ENCODE measurements around the gene ARMH1. TPM values are rescaled to one million over a fixed set of nuclear protein-coding genes. Genes with fewer than 3 reads are reported as not detected.

The ARMH1 gene
- polyA plus RNA-seq, 12 donors, result 0.80 to 4.7 (median 1.4) TPM; not detected in 2

Other genes with a start within 250 kb of the ARMH1 start
- gene TMEM53, start 233 bp upstream of the ARMH1 start, polyA plus RNA-seq (ENCODE audit: insufficient read length in 12 of 12), result 1 to 10 TPM in 10 of 12 donors, not detected in 2; 4.5 to 7.7 (median 5.4) TPM
- not detected for gene RNU5D-1, start 56.5 kb downstream of the ARMH1 start, polyA plus RNA-seq (ENCODE audit: insufficient read length in 12 of 12)
- 10 to 100 TPM in 8 of 12 donors, 1 to 10 TPM in 3, not detected in 1; 6.9 to 20.1 (median 11.8) TPM for gene KIF2C, start 65.1 kb downstream of the ARMH1 start, polyA plus RNA-seq (ENCODE audit: insufficient read length in 12 of 12)
- gene RPS8, start 100.8 kb downstream of the ARMH1 start, polyA plus RNA-seq (ENCODE audit: insufficient read length in 12 of 12), result 1,000 to 10,000 TPM; 2,504 to 4,101 (median 2,818) TPM
- gene BEST4, start 113.5 kb downstream of the ARMH1 start, polyA plus RNA-seq (ENCODE audit: insufficient read length in 12 of 12), result 1 to 10 TPM in 1 of 12 donors, under 1 TPM in 10, not detected in 1; 0.10 to 7.0 (median 0.29) TPM
- gene PLK3, start 125.7 kb downstream of the ARMH1 start, polyA plus RNA-seq (ENCODE audit: insufficient read length in 12 of 12), result 10 to 100 TPM in 9 of 12 donors, 1 to 10 TPM in 2, not detected in 1; 6.9 to 19.2 (median 11.9) TPM
- under 1 TPM in 6 of 12 donors, not detected in 6; 0.17 to 0.45 (median 0.32) TPM for gene DYNLT4, start 132.6 kb downstream of the ARMH1 start, polyA plus RNA-seq (ENCODE audit: insufficient read length in 12 of 12)
- 10 to 100 TPM in 4 of 12 donors, 1 to 10 TPM in 7, not detected in 1; 4.2 to 12.8 (median 6.9) TPM for gene BTBD19, start 133.8 kb downstream of the ARMH1 start, polyA plus RNA-seq (ENCODE audit: insufficient read length in 12 of 12)
- gene PTCH2, start 168.5 kb downstream of the ARMH1 start, polyA plus RNA-seq (ENCODE audit: insufficient read length in 12 of 12), result 10 to 100 TPM in 4 of 12 donors, 1 to 10 TPM in 7, not detected in 1; 5.6 to 49.7 (median 8.7) TPM

Measured in muscle of arm (tissue), 12 donors.